GM21423 (cell line): ENCODE data around the gene RBM19.
"Not testable (repeated sequence)": the region's sequence is repeated elsewhere in the genome, so short reads cannot be mapped to it uniquely, and the experiment has no call there.

ENCODE experiments used
- ATAC-seq: cut with Tn5 transposase; IDR thresholded peaks from one replicate; pipeline ENCODE4 v1.9.1; 2021; ENCODE audit warnings: mild to moderate bottlenecking, moderate library complexity; ENCODE audit not compliant: unreplicated experiment

Gene RBM19

GRCh38 chr12:113812411-113813228 is 153.5 kb downstream of the RBM19 start:
- ATAC-seq = no peak

GRCh38 chr12:113809462-113810220 is 156.5 kb downstream of the RBM19 start:
- not testable (repeated sequence) for ATAC-seq

GRCh38 chr12:113808095-113808951 is 157.8 kb downstream of the RBM19 start:
- no peak for ATAC-seq

GRCh38 chr12:113805673-113806072 is 160.5 kb downstream of the RBM19 start:
- ATAC-seq = no peak

GRCh38 chr12:113804961-113805600 is 161.0 kb downstream of the RBM19 start:
- no peak for ATAC-seq

GRCh38 chr12:113803759-113804140 is 162.4 kb downstream of the RBM19 start:
- no peak for ATAC-seq

- ATAC-seq = no peak
Observed at GRCh38 chr12:113802966-113803758, 163.0 kb downstream of the RBM19 start.

- ATAC-seq = no peak
Observed at GRCh38 chr12:113802000-113802749, 163.9 kb downstream of the RBM19 start.

GRCh38 chr12:113800201-113800600 is 165.9 kb downstream of the RBM19 start:
- no peak for ATAC-seq

GRCh38 chr12:113798552-113798951 is 167.6 kb downstream of the RBM19 start:
- no peak for ATAC-seq

GRCh38 chr12:113797535-113797868 is 168.6 kb downstream of the RBM19 start:
- no peak for ATAC-seq

GRCh38 chr12:113796852-113797534 is 169.1 kb downstream of the RBM19 start:
- no peak for ATAC-seq

GRCh38 chr12:113796066-113796827 is 169.9 kb downstream of the RBM19 start:
- ATAC-seq = no peak

GRCh38 chr12:113795445-113795844 is 170.7 kb downstream of the RBM19 start:
- ATAC-seq = no peak

GRCh38 chr12:113794774-113795173 is 171.4 kb downstream of the RBM19 start:
- ATAC-seq = no peak

GRCh38 chr12:113793250-113793649 is 172.9 kb downstream of the RBM19 start:
- no peak for ATAC-seq

GRCh38 chr12:113792450-113792849 is 173.7 kb downstream of the RBM19 start:
- ATAC-seq = no peak
